ENCODE measurements around the gene SCUBE1.

The SCUBE1 gene

GRCh38 chr22:43343262-43343669 lies at the start of gene SCUBE1:
SCUBE1 (minus strand) TSS chr22:43343372; CDS start chr22:43343261, 111 bp downstream.
- DNase-seq (ENCODE audit: low spot score), result peak; percentile 33

- no peak for DNase-seq (ENCODE audit: low spot score)
These were observed 49.3 kb upstream of the SCUBE1 start for GRCh38 chr22:43392385-43392989.

DNA sequence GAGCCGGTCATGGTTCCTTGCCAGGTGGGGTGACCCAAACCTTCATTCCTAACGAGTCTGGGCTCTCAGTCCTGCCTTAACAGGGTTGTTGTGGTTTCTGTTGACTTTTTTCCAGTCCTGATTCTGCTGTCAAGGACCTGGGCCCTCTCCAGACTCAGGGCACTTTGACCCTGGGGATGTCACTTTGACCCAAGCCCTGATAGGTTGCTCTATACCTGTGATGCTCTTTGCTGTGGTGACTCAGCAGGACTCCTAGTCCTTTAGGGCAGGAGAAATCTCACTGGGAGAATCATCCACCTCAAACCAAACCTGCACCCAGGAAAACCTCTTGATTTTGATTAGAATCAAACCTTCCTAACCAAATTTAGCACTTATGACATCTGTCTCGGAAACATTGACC lies 48.1 kb upstream of the SCUBE1 start:
- DNase-seq (ENCODE audit: low spot score), result no peak

GRCh38 chr22:43390872-43391271 lies 47.7 kb upstream of the SCUBE1 start:
- DNase-seq (ENCODE audit: low spot score), result no peak

- no peak for DNase-seq (ENCODE audit: low spot score)
These were observed 47.0 kb upstream of the SCUBE1 start for GRCh38 chr22:43390166-43390565.

GRCh38 chr22:43389227-43389836 lies 46.2 kb upstream of the SCUBE1 start:
- DNase-seq (ENCODE audit: low spot score), result no peak

- peak; percentile 61 for DNase-seq (ENCODE audit: low spot score)
These were observed 45.3 kb upstream of the SCUBE1 start for GRCh38 chr22:43388420-43388851.

DNA sequence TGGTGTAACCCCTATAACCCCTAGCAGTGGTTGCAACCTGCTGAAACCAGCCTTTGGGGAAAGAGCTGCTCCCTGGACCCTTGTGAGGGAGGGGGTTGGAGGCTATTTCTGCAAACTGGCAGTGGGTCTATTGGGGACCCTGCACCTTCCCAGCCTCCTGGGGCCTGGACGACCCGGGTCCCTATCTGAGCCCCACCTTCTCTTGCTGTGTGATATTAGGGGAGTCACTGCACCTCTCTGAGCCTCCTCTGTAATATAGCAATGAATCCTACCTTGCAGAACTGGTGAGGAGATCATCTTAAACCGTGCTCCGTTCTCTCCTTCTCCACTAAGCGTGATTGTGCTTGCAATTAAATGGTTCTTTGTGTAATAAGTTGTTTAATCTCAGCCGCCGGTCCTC lies 44.6 kb upstream of the SCUBE1 start:
- DNase-seq (ENCODE audit: low spot score), result no peak

DNA sequence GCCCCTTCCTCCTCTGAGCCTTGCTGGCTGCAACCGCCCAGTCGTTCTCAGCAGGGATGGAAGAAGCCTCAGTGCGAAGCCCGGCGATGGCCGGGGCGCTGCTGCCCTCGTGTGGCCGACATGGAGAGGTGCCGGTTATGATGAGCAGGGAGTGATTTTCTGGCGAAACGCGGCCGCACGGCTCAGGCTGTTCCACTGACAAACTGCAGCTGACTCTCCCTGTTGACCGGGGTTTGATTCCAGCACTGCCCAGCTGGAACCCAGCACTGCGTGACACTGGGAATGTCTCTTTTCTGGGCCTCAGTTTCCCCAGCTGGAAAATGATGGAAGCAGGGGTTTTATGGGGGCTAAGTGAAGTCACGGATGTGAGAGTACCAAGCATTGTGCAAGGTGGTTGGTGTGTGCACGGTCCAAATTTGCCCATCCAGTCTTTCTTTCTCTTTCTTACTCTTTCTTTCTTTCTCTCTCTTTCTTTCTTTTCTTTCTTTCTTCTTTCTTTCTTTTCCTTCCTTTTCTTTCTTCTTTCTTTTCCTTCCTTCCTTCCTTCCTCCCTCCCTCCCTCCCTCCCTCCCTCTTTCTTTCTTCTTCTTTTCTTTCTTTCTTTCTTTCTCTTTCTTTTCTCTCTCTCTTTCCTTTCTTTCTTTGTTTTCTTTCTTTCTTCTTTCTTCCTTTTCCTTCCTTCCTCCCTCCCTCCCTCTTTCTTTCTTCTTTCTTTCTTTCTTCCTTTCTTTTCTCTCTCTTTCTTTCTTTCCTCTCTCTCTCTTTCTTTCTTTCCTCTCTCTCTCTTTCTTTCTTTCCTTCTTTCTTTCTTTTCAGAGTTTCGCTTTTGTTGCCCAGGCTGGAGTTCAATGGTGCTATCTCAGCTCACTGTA lies 42.8 kb upstream of the SCUBE1 start:
- DNase-seq (ENCODE audit: low spot score), result peak; percentile 75

DNA sequence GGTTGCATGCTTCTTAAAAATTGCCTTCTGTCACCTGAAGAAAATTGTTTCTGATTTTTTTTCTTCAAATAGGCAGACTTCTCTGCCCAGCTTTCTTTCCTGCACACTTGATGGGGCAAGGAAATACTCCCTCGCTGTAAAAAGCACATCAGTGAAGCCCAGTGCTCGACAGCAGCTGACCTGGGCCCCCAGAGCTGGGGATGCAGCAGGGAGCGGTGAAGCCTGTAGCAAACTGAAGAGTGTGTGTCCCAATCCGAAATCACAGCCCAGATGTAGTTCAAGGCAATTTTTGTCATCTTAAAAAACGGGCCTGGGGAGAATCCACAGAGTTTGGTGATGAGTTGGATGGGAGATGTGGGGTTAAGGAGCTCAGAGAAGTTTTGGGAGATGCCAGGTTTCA lies 41.7 kb upstream of the SCUBE1 start:
- DNase-seq (ENCODE audit: low spot score), result no peak

DNA sequence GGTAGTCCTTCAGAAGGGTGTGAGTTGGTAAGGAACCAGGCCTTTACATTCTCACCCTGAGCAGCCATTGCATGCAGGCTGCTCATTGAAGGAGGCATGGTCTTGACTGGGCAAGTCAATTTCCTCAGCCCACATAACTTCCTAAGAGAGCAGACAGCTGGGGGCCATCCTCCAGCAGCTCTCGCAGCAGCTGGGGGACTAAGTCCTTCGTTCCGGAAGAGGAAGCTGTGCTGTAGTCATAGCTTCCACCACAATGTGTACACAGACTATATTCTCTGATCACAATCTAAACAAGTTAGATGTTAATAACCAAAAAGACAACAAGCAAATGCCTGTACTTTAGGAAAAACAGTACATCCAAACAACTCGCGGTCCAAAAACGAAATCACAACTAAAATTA lies 38.5 kb upstream of the SCUBE1 start:
- DNase-seq (ENCODE audit: low spot score), result no peak

GRCh38 chr22:43377896-43378704 lies 34.9 kb upstream of the SCUBE1 start:
- no peak for DNase-seq (ENCODE audit: low spot score)

- no peak for DNase-seq (ENCODE audit: low spot score)
These were observed 34.4 kb upstream of the SCUBE1 start for GRCh38 chr22:43377548-43377895.

DNA sequence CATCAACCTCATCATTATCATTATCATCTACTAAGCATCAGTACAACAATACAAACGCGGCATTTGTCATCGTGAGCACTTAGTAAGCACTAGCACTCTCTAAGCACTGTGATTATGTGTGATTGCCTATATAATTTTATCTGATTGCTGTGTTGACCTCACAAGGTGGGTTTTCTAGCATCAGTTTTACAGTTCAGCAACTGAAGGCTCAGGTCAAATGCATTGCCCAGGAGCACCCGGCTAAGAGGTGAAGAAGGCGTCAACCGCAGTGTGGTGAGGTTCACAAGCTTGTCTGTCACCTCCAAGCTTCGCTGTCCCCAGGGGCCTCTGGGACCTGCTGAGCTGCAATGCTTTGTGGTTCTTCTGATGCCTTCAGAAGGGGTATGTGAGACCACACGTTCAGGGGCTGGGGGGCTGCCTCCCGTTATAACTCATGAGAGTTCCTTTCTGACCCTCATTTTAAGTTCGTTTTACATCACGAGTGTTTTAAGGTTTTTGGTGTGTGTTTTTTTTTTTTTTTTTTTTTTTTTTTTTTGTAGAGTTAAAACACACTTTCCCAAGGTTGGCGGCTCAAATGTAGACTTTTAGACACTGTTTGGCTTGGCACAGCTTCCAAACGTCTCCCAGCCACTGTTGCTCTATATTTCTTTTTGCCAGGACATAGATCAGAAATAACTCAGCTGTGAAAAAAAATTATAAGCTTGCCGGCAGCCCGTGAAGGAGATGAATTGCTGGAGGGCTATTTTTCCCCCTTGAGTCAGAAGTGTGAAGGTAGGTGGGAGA lies 33.8 kb upstream of the SCUBE1 start:
- no peak for DNase-seq (ENCODE audit: low spot score)

- no peak for DNase-seq (ENCODE audit: low spot score)
These were observed 32.8 kb upstream of the SCUBE1 start for GRCh38 chr22:43375951-43376455.

GRCh38 chr22:43370036-43370435 lies 26.9 kb upstream of the SCUBE1 start:
- DNase-seq (ENCODE audit: low spot score), result no peak

- DNase-seq (ENCODE audit: low spot score), result no peak
These were observed 22.7 kb upstream of the SCUBE1 start for GRCh38 chr22:43365715-43366440.

GRCh38 chr22:43364169-43364435 lies 20.9 kb upstream of the SCUBE1 start:
- DNase-seq (ENCODE audit: low spot score), result no peak

DNA sequence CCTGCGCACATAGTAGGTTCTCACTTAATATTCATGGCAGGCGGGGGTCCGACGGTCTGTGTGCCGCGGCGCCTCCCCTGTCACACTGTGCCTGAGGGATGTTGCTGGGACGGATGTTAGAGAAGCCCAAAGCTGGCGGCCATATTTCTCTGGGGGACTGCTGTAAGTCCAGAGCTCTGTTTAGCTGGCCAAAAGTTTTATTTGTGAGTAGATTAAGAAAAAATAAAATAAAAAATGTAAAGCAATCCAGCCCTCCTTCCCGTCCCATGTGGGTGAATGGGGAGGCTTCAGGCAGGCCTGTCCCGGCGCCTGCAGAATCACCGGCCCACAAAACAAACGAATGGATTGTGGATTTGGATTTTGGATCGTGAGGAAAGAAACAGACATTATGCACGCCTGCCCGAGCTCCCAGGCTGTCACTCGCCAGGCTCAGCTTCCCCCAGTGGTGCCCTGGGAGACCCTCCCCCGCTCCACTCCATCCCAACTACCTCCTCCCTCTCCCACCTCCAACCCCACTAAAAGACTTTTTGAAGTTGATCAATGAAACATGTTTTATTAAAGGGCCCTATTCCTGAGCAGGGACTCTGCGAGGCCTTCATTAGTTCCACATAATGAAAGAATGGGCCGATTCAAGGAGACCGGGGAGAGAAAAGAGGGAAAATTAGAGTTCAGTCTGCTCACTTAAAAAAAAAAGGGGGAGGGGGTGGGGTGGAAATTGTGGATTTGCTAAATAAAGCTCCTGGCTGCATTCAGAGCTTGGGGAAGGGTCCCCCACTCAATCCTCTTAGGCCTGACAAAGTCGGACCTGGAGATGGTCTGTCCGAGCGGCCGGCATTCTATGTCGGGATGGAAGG lies 20.4 kb upstream of the SCUBE1 start:
- DNase-seq (ENCODE audit: low spot score), result no peak

DNA sequence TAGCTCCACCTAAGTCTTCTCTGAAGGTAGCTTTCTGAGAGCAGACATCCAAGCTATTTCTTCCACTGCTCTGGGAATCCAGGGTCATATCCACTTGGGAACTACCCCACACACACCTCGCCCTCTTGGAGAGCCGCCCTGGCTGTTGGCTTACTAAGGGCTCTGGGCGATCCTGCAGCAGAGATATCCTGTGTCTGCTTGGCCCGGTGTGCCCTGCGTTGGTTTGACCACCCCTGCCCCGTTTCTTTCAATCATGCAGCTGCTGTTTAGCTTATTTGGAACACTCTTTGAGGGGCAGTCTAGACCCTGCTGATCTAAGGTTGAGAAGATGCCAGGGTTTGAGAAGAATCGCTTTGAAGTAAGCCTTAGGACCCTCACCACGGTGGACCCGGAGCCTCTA lies 17.4 kb upstream of the SCUBE1 start:
- no peak for DNase-seq (ENCODE audit: low spot score)
